NCI-H2107 (cell line): Measurements from ENCODE around the gene ADRA2B.

Experiments
- DNase-seq: peaks from one replicate; lab custom pipeline; 2025; lab: John Stamatoyannopoulos, UW

ADRA2B gene

DNA sequence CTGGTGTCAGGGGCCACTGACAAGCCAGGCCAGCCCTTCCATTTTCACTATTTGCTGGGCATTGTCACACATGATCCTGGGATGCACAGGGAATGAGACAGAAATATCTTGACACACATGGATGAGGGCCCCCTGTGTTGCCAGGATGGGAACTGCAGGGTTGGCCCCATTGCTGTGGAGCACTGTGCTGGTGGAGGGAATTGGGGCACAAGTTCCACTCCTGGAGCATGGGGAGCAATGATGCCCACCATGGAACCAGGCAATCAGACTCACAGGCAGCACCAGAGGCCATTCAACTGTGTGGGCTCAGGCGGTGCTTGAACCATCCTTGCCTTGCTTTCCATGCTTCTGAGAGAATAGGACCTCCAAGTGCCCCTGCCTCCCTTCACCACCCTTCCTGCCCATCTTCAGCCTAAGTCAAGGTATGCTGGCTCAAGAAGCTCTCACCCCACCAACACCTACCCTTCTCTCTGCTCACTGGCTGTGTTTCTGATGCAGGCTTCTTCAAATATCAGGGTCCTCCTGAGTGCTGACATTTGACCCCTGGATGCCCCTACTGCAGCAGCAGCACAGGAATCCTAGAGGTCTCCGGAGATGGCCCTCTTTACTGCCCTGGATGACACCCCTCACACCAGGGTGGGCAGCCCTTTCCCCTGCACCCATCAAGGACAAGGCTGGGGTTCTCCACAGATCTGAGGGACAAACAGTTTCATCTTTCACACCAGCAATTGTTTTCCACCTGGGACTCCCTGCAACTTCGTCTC is 11.0 kb downstream of the ADRA2B start:
- no peak for DNase-seq

GRCh38 chr2:96104487-96104861 is 11.9 kb downstream of the ADRA2B start:
- DNase-seq = no peak

GRCh38 chr2:96103761-96104486 is 12.4 kb downstream of the ADRA2B start:
- DNase-seq = no peak

DNA sequence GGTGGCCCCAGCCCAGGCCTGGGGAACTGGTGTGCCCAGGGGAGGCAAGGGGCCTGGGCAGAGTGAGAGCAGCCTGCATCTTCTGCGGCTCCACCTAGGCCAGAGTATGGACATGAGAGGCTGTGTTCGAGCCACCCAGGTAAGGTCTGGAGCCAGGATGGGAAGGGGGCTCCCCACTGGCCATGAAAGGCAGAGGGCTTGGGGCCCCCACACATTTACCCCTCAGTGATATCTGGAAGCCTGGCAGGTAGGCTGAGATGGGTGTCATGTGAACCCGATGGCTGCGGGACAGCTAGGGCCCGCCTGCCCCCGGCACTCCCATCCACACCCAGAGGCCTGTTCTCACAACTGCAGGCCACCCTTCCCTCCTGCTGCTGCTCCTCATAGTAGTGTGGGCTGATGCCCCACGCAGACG is 13.2 kb downstream of the ADRA2B start:
- no peak for DNase-seq

DNA sequence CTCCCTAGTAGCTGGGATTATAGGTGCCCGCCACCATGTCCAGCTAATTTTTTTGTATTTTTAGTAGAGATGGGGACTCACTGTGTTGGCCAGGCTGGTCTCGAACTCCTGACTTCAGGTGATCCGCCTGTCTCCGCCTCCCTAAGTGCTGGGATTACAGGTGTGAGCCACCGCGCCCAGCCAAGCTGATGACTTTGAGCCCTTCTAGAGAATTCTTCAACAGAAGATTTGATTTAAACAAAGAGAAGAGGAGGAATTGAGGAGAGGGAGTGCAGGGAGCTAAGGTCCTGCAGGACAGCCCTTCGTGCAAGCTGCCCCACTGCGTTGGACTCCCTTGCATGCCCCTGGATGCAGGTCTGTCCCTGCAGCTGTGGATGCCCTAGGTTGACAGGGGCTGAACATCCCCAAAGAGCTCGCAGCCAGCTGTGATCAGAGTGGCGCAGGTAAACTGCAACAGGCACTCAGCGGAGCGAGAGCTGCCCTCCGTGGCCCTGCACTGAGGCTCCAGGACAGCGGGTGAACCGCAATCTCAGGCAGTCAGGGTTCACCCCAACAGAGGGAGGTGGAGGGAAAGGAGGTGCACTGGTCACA is 13.7 kb downstream of the ADRA2B start:
- DNase-seq = no peak

DNA sequence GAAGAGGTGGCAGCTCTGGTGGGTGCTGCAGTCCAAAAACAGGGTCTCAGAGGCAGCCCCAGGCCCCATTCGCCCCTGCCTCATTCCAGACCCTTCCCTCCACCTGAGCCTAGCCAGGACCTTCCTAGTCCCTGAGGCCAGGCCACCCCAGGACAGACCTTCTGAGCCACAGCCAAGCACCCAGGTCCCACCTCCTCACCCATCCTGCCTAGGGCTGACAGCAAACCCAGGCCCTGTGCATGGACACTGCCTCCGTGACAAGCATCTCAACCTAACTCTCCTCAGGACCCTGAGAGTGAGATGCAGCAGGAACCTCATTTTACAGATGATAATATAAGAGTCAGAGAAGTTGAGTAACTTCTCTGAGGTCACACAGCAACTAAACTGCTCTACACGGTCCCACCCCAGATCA is 15.5 kb downstream of the ADRA2B start:
- DNase-seq = no peak

DNA sequence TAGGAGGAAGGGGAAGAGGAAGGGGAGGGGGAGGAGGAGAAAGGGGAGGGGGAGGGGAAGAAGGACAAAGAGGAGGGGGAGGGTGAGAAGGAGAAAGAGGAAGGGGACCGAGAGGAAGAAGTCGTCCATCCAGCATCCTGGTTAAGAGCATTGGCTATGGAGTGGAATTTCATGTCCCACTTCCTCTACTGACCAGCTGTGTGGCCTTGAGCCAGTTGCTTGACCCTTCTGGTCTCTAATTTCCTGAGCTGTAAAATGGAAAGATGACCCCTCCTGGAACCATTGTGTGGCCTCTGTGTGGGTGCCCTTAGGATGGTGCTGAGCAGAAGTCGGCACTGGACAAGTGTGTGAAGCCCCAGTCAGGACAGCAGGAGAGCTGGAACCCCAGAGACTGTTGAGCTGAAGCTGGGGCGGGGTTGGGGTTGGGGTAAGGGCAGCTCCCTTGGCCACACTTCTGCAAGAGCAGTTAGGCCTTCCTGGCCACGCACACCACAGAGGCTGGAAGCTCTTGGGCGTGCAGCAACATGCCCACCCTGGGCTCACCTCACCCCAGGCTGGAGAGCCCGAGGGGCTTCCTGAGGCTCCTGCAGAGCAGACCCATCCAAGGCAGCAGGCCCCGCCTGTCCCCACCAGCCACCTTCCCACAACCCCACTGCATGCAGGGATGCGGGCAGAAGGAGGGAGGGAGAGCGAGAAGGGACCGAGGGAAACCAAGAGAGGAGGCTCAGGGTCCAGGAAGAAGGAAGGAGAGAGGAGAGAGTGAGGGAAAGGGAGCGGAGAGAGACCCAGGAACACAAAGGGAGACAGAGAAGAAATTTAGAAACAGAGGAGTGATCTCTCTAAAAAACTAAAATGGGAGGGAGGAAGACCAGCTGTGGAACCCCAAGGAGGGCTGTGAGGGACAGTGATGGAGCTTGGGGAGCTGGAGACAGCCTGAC is 16.2 kb downstream of the ADRA2B start:
- DNase-seq = no peak

GRCh38 chr2:96098900-96099590 is 17.3 kb downstream of the ADRA2B start:
- DNase-seq = no peak

GRCh38 chr2:96097951-96098823 is 18.2 kb downstream of the ADRA2B start:
- no peak for DNase-seq

GRCh38 chr2:96097441-96097840 is 18.9 kb downstream of the ADRA2B start:
- DNase-seq = no peak

GRCh38 chr2:96095116-96095636 is 21.2 kb downstream of the ADRA2B start:
- DNase-seq = no peak

DNA sequence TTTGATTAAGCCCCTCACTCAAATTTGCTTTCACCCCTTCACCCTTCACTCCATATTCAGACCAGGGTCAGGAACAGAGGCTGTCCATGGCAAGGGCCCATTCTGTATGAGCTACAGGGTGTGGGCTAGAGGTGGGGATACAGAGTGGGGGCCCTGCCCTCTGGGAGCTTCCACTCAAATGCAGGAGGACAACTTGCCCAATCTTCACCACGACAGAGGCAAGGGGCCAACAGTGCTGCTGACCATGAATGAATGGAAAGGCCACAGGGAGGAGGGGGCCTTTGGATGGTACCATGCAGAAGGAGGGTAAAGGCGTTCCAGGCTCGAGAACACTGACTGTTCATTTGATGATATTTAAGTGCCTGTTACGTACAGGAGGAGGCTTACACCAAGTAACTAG is 22.8 kb downstream of the ADRA2B start:
- no peak for DNase-seq

DNA sequence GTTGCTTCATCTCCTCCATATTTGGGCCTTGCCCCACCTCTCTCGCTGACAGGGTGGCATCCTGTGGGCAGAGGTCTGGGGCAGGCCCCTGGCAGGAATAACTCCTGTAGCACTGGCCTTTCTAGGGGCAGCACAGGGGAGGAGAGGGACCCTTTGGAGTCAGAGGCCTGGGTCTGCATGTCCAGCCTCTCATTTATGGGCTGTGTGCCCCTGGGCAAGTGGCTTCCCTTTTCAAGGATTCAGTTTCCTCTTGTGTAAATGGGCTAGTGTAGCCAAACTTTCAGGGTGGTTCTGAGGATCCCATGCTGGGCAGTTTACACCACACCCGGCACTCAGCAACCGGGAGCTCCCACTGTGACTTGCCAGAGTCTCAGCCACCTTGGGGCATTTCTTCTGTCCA is 23.4 kb downstream of the ADRA2B start:
- no peak for DNase-seq

- DNase-seq = no peak
Observed at GRCh38 chr2:96092573-96092877, 23.8 kb downstream of the ADRA2B start.

- DNase-seq = no peak
Observed at GRCh38 chr2:96091711-96092572, 24.4 kb downstream of the ADRA2B start.

- no peak for DNase-seq
Observed at GRCh38 chr2:96091141-96091710, 25.1 kb downstream of the ADRA2B start.

DNA sequence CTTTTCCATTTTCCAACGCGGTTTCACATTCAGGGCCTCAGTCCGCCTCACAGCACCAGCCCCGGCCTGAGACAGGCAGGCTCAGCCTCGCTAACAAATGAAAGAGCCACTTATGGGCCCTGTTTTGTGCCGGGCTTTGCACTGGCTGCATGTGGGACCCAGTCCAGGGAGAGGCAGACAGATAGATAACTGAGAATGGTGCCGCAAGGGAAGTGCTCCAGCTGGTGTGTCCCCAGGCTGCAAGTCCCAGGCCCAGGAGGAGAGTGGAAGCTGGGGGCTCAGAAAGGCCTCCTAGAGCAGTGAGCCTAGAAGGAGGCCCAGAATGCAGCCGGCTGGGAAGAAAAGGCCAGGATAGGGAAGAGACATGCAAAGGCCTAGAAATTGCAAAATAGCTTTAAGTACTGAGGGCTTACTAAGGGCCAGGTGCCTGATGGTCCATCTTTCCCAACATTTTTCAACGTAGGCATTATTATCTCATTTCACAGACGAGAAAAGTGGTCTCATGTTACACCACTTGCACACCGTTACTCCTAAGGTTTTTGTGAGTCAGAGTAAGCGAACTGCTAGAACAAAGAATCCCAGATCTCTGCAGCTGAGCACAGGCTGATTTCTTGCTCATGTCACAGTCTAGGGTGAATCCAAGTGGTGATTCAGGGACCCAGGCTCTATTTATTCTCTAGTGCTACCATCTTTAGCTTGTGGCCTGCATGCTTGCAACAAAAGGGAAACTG is 26.0 kb downstream of the ADRA2B start:
- no peak for DNase-seq
